Fibroblast of the aortic adventitia (primary cell): ENCODE measurements around the gene PPP1R7. TPM values are rescaled to one million over a fixed set of nuclear protein-coding genes. Genes with fewer than 3 reads are reported as not detected.
"Not testable (repeated sequence)": the region's sequence is repeated elsewhere in the genome, so short reads cannot be mapped to it uniquely, and the experiment has no call there.

Experiments used
- DNase-seq: peaks from one replicate; pipeline ENCODE4 v3.0.0-alpha.2; 2010; ENCODE audit warnings: low read depth
- H3K4me3 ChIP-seq: 2 replicates; pipeline ENCODE4 v1.5.1; 2011; ENCODE audit warnings: low read depth, mild to moderate bottlenecking, control low read depth, low read length, moderate library complexity
- CTCF ChIP-seq: IDR thresholded peaks from 2 replicates; pipeline ENCODE4 v1.5.1; 2011; ENCODE audit warnings: mild to moderate bottlenecking, low read length, control low read depth, inconsistent platforms; ENCODE audit not compliant: insufficient read depth
- total RNA-seq: library from RNA; depleted of rRNA; stranded (reverse); fragments of >200 nt; gene quantifications from 2 replicates; pipeline ENCODE4 v1.2.3, GENCODE V29; 2012; ENCODE audit warnings: low replicate concordance

The PPP1R7 gene, protein sequence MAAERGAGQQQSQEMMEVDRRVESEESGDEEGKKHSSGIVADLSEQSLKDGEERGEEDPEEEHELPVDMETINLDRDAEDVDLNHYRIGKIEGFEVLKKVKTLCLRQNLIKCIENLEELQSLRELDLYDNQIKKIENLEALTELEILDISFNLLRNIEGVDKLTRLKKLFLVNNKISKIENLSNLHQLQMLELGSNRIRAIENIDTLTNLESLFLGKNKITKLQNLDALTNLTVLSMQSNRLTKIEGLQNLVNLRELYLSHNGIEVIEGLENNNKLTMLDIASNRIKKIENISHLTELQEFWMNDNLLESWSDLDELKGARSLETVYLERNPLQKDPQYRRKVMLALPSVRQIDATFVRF
- 41.2 and 70.0 TPM in 2 replicates for total RNA-seq

DNA sequence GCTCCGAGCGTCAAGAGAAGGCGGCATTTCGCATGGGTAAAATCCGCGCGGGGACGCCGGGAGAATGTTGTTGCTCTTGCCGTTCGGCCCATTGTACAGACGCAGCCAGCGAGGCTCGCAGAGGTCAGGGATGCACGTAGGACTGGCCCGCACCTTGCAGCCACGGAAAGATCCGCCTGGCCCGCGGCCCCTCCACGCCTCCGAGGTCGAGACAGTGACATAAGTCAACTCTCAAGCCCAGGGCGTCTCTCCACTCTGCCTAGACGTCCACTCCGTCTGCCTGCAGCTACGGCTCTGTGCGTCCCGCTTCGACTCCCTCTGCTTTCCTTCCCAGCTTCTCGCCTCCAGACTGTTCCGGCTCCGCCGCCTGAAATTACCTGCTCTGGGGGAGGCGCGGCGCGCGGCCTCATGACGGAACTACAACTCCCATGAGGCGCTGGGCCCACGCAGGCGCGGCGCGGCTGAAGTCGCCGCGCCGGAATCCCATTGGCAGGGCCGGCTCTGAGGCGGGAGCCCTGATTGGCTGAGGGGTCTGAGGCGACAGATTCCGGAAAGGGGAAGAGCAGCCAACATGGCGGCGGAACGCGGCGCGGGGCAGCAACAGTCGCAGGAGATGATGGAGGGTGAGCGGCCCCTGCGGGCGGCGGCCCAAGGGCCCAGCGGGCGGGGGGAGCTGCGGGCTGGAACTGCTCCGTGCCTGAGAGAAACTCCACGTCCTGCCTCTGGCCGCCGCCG lies at the start of gene PPP1R7:
Gene PPP1R7, plus strand, starts transcription at position 543 of the 735 bp plus-strand sequence. Its CDS starts 29 bp downstream, at position 572.
- no peak for TF ChIP-seq CTCF
- DNase-seq: peak; percentile 89
- peak within 1 kb of the TSS; percentile 95 for H3K4me3 ChIP-seq

DNA sequence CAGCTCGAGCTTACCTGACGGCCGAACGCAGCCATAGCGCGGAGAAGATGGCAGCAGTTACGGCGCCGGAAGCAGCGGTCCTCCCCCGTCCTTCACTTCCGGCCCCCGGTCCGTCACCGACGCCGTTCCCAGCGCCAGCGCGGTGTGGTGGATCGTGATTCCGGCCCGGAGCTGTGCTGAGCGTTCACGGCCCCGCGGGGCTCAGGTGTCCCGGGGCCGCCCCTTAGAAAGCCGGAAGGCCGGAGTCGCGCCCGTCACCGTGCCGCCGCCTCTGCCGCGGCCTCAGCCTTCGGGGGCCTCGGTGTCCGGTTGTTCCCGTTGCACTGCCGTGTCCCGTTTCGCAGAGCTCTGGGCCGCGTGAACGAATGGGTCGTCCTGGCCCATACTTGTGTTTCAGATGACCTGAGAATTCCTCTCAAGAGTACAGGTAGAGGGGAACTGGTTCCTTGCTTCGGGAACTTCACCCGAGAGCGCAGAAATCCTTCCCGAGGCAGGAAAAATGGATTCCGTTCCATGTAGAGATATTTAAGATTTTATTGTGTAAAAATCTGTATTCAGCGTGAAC lies 47.9 kb upstream of the PPP1R7 start, which contains the start of gene MTERF4:
Gene MTERF4, minus strand, starts transcription at position 49 of the 565 bp plus-strand sequence. Its CDS starts 14 bp downstream, at position 35.
- H3K4me3 ChIP-seq: peak within 1 kb of the TSS; percentile 91
- DNase-seq: peak; percentile 74
- TF ChIP-seq CTCF: no peak

DNA sequence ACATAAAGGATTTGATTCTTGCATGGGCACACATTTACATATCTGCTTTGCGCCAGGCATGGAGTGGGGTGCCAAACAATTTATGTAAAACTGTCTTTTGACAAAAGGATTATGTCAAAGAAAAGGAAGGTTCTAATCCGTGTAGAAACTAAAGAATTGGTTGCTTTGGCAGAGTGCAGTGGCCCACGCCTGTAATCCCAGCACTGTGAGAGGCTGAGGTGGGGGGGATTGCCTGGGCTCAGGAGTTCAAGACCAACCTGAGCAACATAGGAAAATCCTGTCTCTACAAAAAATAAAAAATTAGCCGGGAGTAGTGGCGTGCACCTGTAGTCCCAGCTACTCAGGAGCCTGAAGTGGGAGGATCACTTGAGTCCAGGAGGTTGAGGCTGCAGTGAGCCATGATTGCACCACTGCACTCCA lies 47.1 kb upstream of the PPP1R7 start:
- peak overlapping the region; percentile 91 for H3K4me3 ChIP-seq
- peak; percentile 9 for DNase-seq
- no peak for TF ChIP-seq CTCF

DNA sequence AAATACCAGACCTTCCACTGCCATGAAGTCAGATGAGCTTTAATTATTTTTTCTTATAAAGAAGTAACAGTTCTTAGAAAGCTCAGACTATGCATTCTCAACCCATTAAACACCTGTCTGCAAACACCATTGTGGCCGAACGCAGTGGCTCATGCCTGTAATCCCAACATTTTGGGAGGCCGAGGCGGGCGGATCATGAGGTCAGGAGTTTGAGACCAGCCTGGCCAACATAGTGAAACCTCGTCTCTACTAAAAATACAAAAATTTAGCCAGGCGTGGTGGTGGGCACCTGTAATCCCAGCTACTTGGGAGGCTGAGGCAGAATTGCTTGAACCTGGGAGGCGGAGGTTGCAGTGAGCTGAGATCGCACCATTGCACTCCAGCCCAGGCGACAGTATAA lies 45.7 kb upstream of the PPP1R7 start:
- DNase-seq: not testable (repeated sequence)

DNA sequence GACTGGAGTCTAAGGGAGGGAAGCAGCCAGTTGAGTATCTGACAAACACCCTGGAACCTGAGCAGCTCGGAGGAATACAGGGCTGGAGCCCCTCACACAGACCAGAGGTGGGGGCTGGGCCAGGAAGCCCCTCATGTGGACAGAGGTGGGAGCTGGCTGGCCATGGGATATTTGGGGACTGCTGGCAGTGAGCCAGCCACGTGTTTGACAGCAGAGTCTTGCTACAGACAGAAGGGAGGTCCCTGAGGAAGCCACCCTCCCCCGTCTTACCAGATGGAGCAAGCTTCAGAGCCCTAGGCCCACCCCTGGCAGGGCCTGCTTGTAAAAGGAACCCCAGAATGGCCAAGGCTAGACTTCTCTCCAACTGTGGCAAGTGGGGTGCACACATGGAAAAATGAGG lies 44.6 kb upstream of the PPP1R7 start:
- DNase-seq: no peak
- no peak overlapping the region for H3K4me3 ChIP-seq
- no peak for TF ChIP-seq CTCF

More for the DNA sequence above, 45.7 kb upstream of the PPP1R7 start:
- not testable (repeated sequence) for H3K4me3 ChIP-seq

- DNase-seq: no peak
- TF ChIP-seq CTCF: no peak
- no peak overlapping the region for H3K4me3 ChIP-seq
Observed at GRCh38 chr2:241107031-241107783, 43.1 kb upstream of the PPP1R7 start.
